Common myeloid progenitor, CD34-positive (primary cell): ENCODE data around the gene RAD51B.

Source experiments
- CTCF ChIA-PET: fragments of 350-600 bp; sonication (Branson Sonifier 250); formaldehyde crosslinking; loops from one replicate; lab custom pipeline; 2021; ENCODE audit warnings: antibody characterized with exemption; lab: Charles Lee
- POLR2A ChIA-PET: fragments of 350-600 bp; sonication (Branson Sonifier 250); formaldehyde crosslinking; loops from one replicate; lab custom pipeline; 2021; ENCODE audit warnings: antibody characterized with exemption; lab: Charles Lee
- DNase-seq, 3 donors: peaks; one replicate each; pipeline versions ENCODE4 v3.0.0 to v3.0.0-alpha.2; 2013
- H3K27ac ChIP-seq, 2 experiments: 1 replicate in 1 of 2; 2 replicates in 1 of 2; pipeline ENCODE4 v1.7.0; 2013; ENCODE audit warnings: inconsistent platforms in 2 of 2, low read length in 2 of 2, mild to moderate bottlenecking in 2 of 2, low read depth in 1 of 2, moderate library complexity in 1 of 2; ENCODE audit not compliant: severe bottlenecking in 2 of 2, insufficient read depth in 1 of 2, poor library complexity in 1 of 2
- H3K27me3 ChIP-seq, 5 experiments: replicated peaks in 2 of 5; 1 replicate in 3 of 5; 2 replicates in 2 of 5; pipeline versions ENCODE4 v1.6.1 to v1.7.0; 2013; ENCODE audit warnings: low read length in 4 of 5, mild to moderate bottlenecking in 2 of 5, moderate library complexity in 2 of 5, inconsistent platforms in 1 of 5; ENCODE audit not compliant: insufficient read depth in 5 of 5, control insufficient read depth in 4 of 5
- H3K36me3 ChIP-seq, 4 experiments: 1 replicate in 2 of 4; 2 replicates in 2 of 4; pipeline versions ENCODE4 v1.6.1 to v1.7.0; 2013; ENCODE audit warnings: low read length in 3 of 4, control low read depth in 1 of 4, mild to moderate bottlenecking in 1 of 4; ENCODE audit not compliant: control insufficient read depth in 4 of 4, insufficient read depth in 4 of 4
- H3K4me1 ChIP-seq, 4 experiments: 1 replicate in 3 of 4; 2 replicates in 1 of 4; pipeline versions ENCODE4 v1.6.1 to v1.7.1; 2013; ENCODE audit warnings: low read length in 3 of 4, mild to moderate bottlenecking in 3 of 4, control low read depth in 1 of 4, inconsistent platforms in 1 of 4, moderate library complexity in 1 of 4; ENCODE audit not compliant: control insufficient read depth in 4 of 4, insufficient read depth in 4 of 4; ENCODE audit errors: control extremely low read depth in 1 of 4
- H3K4me3 ChIP-seq, 7 experiments: 1 replicate in 4 of 7; 2 replicates in 3 of 7; pipeline versions ENCODE4 v1.5.1 to v1.7.0; 2013; ENCODE audit warnings: mild to moderate bottlenecking in 7 of 7, low read length in 6 of 7, moderate library complexity in 6 of 7, inconsistent platforms in 2 of 7, low read depth in 2 of 7, control low read depth in 1 of 7; ENCODE audit not compliant: insufficient read depth in 4 of 7, control insufficient read depth in 1 of 7; ENCODE audit errors: extremely low read depth in 1 of 7
- H3K9me3 ChIP-seq, 5 experiments: 1 replicate in 4 of 5; 2 replicates in 1 of 5; pipeline versions ENCODE4 v1.6.1 to v1.7.1; 2013; ENCODE audit warnings: low read length in 4 of 5, mild to moderate bottlenecking in 2 of 5, inconsistent platforms in 1 of 5, low read depth in 1 of 5, moderate library complexity in 1 of 5; ENCODE audit not compliant: control insufficient read depth in 4 of 5, insufficient read depth in 2 of 5; ENCODE audit errors: control extremely low read depth in 1 of 5
- WGBS: methylation state at CpG from one replicate; pipeline ENCODE4 v1.1.5; 2013; ENCODE audit not compliant: insufficient coverage; 5-methylcytosine and 5-hydroxymethylcytosine counted together

The RAD51B gene

DNA sequence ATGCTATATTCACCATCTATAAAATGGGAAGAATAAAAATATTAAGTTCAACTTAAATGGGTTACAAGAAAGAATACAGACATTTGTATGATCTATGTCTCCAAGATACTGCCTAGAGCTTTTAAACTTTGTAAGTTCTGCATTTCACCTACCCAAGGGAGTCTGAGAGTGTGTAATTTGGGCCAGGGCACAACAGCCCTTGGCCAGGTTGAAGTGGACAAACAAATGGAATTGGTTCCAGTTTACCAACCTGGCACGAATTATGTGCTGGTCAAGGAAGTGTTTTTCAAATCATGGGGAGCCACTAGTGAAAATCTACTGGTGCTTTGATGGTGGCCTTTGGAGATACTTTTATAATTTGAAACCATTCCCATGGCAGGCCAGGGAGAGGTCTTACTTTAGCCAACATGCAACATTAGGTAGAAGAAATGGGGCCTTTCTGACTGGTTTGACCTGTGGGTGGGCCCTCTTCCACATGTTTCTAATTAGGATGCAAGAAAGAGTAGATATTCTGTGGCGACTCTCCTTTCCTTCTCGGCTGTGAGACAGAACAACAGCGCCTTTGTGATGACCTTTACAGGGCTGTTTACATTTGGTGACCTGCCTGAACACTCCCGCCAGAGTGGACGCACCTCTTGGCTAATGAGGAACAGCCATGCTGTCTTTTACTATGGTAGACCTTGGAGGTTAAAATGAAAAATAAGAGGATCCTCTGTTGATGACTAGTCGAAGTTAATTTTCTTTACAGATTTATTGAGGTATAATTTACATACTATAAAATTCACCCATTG is 496.7 kb downstream of the RAD51B start:
- Histone ChIP-seq H3K9me3 (no peaks in the 10 kb centered on the region), H3K36me3 (no peaks in the 10 kb centered on the region), H3K27ac (no peak overlapping the region), H3K4me3 (no peak overlapping the region), H3K27me3 (no peaks in the 10 kb centered on the region), H3K4me1 (peaks cover 0 to 3% (median 0%) of the 10 kb centered on the region in 4 experiments)
- ChIA-PET POLR2A (interaction anchor here (0.6 kb wide), 1 partner anchor 145 kb away, joined by 3 read pairs; no protein-coding TSS in a partner anchor), CTCF (no interaction called here)
- WGBS, result 97% methylated on average over 4 of the region's 7 CpGs
- DNase-seq, result no peak

- Histone ChIP-seq H3K4me3 (no peak overlapping the region), H3K9me3 (no peaks in the 10 kb centered on the region), H3K27ac (no peak overlapping the region), H3K4me1 (peaks cover 0 to 3% (median 0%) of the 10 kb centered on the region in 4 experiments), H3K27me3 (no peaks in the 10 kb centered on the region), H3K36me3 (no peaks in the 10 kb centered on the region)
- POLR2A ChIA-PET, result interaction anchor here (0.6 kb wide), 1 partner anchor 144 kb away, joined by 3 read pairs; no protein-coding TSS in a partner anchor
- CTCF ChIA-PET, result interaction anchor here (0.6 kb wide), 1 partner anchor 46 kb away, joined by 3 read pairs; no protein-coding TSS in a partner anchor
- WGBS, result 90% methylated on average over 2 of the region's 3 CpGs
- no peak for DNase-seq
Measured at GRCh38 chr14:68317239-68317638, 497.7 kb downstream of the RAD51B start.

DNA sequence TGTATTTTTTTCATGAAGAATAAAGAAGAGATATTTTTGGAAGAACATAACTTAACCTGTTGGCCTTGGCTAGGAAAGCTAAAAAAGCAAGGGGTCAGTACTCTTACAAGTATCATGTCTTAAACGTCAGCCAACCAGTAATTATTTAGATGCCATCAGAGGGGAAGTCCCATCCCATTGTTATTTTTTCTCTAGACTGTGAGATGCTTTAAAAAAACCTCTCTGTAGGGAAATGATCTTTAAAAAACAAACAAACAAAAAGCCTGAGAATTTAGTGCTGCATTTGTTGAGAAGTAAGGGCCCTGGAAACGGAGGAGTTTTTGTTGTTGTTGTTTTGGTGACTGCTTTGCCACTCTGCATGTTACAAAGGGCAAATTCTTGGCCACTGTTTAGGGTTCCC is 499.2 kb downstream of the RAD51B start:
- Histone ChIP-seq H3K36me3 (no peaks in the 10 kb centered on the region), H3K4me1 (peaks cover 0 to 3% (median 0%) of the 10 kb centered on the region in 4 experiments), H3K9me3 (no peaks in the 10 kb centered on the region), H3K27me3 (no peaks in the 10 kb centered on the region), H3K27ac (no peak overlapping the region), H3K4me3 (no peak overlapping the region)
- DNase-seq, result no peak
- POLR2A ChIA-PET, result no interaction called here
- 100% methylated on average over 1 of the region's 2 CpGs for WGBS
- CTCF ChIA-PET, result interaction anchor here (1.3 kb wide), 1 partner anchor 10 kb away, joined by 3 read pairs; no protein-coding TSS in a partner anchor

GRCh38 chr14:68320495-68320894 is 500.9 kb downstream of the RAD51B start:
- 100% methylated on average over 1 of the region's 1 CpG for WGBS
- no peak for DNase-seq
- Histone ChIP-seq H3K27ac (no peak overlapping the region), H3K9me3 (no peaks in the 10 kb centered on the region), H3K4me3 (no peak overlapping the region), H3K27me3 (no peaks in the 10 kb centered on the region), H3K36me3 (no peaks in the 10 kb centered on the region), H3K4me1 (peaks cover 0 to 3% (median 0%) of the 10 kb centered on the region in 4 experiments)
- ChIA-PET CTCF (interaction anchor here (1.0 kb wide), 1 partner anchor 12 kb away, joined by 3 read pairs; no protein-coding TSS in a partner anchor), POLR2A (no interaction called here)

GRCh38 chr14:68322940-68323620 is 503.5 kb downstream of the RAD51B start:
- no peak overlapping the region for H3K4me3 ChIP-seq
- no peak overlapping the region for H3K27ac ChIP-seq
- no peaks in the 10 kb centered on the region for H3K9me3 ChIP-seq
- no peaks in the 10 kb centered on the region for H3K36me3 ChIP-seq
- no peaks in the 10 kb centered on the region for H3K27me3 ChIP-seq
- POLR2A ChIA-PET, result interaction anchor here (0.6 kb wide), 1 partner anchor 55 kb away, joined by 3 read pairs; no protein-coding TSS in a partner anchor
- WGBS, result 96% methylated on average over 3 of the region's 4 CpGs
- H3K4me1 ChIP-seq, result peaks cover 0 to 10% (median 7%) of the 10 kb centered on the region in 4 experiments
- no peak for DNase-seq
- CTCF ChIA-PET, result interaction anchor here (0.9 to 1.2 kb wide), 3 partner anchors 14 to 74 kb away, joined by 3 read pairs; no protein-coding TSS in a partner anchor

GRCh38 chr14:68325267-68325807 is 505.8 kb downstream of the RAD51B start:
- ChIA-PET POLR2A (no interaction called here), CTCF (no interaction called here)
- Histone ChIP-seq H3K36me3 (peaks cover 0 to 2% (median 0%) of the 10 kb centered on the region in 4 experiments), H3K27ac (no peak overlapping the region), H3K4me1 (peaks cover 0 to 10% (median 7%) of the 10 kb centered on the region in 4 experiments), H3K4me3 (no peak overlapping the region), H3K9me3 (no peaks in the 10 kb centered on the region), H3K27me3 (no peaks in the 10 kb centered on the region)
- WGBS, result 100% methylated on average over 3 of the region's 5 CpGs
- DNase-seq, result no peak
